IPS-NIHi7 (cell line): ENCODE measurements around the gene CLEC2B.

Source experiments
- DNase-seq: peaks from one replicate; pipeline ENCODE4 v3.0.0; 2012; ENCODE audit warnings: mixed read lengths; ENCODE audit errors: extremely low spot score

The CLEC2B gene

DNA sequence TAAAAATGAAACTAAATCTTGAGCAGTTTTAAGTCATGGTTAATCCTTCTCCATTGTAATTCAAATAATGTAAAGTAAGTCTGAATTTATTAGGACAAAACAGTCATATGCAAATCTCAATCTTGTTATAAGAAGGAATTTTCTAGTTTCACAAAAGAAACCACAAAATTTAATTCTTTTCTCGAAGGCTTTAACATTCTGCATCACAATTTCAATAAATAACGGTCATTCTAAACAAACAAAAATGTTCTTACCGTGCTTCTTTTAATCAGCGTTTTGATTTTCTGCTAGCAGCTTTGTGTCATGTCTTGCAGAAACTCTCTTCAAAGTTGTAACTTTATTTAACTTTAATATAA lies 225 bp downstream of the CLEC2B start:
- no peak for DNase-seq

DNA sequence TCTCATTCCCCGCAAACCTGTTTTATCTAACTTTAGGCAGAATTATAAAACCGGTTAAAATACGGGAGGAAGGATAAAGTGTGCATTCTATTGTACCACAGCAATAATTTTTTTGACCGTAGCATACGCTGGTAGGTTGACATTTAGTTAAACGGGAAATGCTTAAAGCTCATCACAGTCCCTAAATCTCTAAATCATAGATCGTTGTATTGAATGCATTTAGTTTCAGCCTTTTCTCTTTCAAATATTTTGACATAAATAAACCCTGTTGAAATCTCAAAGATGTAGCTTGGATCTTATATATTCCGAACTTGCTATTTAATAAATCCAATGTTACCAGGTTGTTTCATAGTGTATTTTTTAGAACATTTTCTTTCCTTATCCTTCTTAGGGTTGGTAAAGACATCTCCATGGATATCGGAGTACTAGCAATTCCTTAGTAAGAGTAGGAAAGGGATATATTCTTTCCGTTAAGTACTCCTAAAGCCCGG lies 798 bp downstream of the CLEC2B start:
- DNase-seq = no peak

DNA sequence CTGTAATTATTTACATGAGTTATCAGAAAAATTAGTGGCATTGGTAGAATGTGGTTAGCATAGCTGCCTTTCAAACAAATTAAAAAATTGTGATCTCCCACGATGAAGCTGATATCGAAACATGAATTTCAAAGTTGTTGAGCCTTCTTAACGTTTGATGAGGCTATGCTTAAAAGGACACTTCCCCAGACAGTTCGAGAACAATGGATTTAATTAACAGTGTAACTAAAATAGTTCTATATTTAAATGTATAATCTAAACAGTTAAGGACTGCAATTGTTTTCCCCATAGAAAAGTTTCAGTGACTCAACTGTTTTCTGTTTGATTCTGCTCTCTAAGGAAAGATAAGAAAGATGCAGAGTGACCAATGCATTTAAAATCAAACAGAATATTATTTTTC lies 1.6 kb downstream of the CLEC2B start:
- DNase-seq = no peak

DNA sequence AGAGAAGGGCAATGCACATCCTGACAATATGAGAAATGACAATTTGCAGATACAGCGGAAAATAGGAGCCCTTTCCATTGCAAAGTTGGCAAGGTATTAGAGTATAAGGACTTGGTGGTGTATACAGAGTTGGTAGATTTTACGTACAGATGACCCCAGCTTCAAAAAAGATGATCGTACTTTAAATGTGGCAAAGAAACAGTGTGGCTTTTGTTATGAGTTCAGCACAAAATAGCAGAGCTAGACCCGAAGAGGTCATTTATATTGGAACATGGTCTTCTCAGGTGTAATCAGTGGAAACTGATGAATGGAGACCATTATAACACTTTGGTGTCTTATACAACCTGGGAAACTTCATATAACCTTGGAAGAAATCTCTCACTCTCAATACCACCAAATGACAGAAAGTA lies 2.3 kb downstream of the CLEC2B start:
- DNase-seq = no peak

DNA sequence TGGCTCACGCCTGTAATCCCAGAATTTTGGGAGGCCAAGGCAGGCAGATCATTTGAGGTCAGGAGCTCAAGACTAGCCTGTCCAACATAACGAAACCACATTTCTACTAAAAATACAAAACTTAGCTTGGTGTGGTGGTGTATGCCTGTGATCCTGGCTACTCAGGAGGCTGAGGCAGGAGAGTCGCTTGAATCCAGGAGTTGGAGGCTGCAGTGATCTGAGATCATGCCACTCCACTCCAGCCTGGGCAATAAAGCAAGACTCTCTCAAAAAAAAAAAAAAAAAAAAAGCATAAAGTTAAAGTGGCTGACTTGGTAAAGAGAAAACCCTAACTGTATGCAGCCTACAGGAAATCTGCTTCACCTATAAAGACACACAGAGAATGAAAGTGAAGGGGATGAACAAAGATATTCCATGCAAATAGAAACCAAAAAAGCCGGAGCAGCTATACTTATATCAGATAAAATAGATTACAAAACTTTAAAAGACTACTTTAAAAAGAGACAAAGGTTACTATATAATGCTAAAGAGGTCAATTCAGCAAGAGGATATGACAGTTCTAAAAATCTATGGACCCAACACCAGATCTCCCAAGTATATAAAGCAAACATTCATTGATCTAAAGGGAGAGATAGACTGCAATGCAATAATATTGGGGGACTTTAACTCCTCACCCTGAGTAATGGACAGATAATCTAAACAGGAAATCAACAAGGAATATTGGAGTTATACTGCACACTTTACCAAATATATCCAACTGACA lies 4.1 kb downstream of the CLEC2B start:
- no peak for DNase-seq

DNA sequence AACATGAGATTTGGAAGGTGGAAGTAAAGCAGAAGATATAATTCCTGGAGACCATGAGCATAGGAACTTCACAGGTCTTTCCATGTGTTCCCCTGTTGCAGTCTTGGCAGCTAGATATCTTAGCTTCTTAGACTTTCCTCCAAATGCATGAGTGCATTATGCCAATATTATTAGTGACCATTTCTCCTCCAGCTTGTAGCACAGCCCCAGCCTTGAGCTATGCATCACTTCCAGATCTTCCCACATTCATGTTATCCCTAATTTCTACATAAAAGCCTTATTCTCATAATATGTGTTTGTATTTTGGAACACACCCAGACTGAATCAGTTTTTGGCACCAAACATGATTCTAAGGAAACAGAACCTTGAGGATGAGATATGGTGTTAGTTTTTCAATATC lies 11.0 kb downstream of the CLEC2B start:
- no peak for DNase-seq

DNA sequence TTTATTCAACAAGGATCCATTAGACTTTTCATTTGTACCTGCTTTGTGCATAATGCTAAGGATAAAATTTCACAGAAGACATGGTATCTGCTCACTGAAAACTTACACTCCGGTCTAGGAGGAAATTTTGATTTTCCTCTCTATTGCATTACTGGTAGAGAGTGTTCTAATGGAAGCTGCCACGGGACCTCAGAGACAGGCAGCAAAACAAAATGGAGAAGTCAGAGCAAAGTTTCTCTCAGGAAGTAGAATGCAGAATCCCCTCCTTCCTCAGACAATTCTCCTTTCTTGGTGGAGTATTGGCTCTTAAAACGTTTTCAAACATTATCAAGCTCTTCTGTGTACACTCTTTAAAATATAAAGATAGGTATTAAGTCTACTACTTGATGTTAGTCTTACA lies 12.3 kb downstream of the CLEC2B start:
- no peak for DNase-seq

DNA sequence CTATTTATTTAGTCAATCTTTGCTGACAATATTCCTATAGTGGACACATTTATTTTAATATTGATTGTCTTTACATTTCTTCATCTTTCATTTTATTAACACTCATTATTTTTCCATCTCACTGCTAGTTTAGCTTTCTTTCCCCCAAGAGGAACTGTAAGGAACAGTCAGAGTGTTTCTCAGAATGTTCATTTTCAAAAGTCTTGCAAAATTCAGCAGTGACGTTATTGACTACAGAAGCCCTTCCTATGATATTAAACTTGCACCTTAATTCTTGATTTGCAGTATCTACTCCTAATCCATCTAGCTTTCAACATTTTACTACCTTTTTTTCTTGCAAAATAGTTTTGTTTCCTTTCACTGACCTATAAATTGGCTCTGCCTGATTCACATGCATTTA lies 13.0 kb downstream of the CLEC2B start:
- DNase-seq = no peak

DNA sequence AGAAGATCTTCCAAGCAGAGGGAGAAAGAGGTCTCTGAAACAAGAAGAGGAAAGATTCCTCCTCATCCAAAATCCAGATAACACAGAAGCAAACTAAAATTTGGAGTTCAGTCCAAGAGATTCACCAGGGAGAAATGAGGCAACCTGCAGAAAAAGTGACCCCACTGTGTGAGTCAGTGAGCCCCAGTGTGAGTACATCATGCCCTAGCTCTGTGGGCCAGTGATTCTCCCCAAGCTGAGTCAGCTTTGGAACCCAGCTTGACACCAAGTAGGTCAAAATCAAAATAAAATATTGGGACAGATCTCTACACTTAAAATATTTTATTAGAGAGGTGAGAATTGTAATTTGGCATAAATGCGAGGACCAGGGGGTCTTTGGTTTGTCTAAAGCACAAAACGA lies 17.2 kb downstream of the CLEC2B start:
- no peak for DNase-seq

DNA sequence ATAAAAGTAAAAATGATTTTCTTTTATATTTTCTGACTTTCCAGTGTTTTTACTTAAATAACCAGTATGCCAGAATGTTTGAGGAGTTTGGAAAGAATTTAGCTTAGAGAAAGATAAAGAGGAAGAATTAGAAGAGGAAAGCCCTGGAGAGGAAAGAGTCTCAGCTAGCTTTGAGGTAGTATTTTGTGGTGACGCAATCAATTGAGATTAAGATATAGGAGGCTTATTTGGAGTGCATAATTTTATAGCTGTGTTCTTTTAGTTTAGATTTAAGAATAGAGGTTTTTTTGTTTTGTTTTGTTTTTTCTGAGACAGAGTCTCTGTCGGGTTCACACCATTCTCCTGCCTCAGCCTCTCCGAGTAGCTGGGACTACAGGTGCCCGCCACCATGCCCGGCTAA lies 18.1 kb downstream of the CLEC2B start:
- DNase-seq = no peak

DNA sequence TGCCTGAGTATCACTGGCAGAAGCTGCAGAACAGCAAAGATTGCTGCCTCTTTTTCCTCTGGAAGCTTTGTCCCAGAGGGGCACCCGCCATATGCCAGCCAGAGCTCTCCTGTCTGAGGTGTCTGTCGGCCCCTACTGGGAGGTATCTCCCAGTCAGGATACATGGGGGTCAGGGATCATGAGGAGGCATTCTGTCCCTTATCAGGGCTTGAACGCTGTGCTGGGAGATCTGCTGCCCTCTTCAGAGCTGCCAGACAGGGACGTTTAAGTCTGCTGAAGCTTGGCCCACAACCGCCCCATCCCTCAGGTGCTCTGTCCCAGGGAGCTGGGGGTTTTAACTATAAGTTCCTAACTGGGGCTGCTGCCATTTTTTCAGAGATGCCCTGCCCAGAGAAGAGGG lies 20.3 kb downstream of the CLEC2B start:
- no peak for DNase-seq

DNA sequence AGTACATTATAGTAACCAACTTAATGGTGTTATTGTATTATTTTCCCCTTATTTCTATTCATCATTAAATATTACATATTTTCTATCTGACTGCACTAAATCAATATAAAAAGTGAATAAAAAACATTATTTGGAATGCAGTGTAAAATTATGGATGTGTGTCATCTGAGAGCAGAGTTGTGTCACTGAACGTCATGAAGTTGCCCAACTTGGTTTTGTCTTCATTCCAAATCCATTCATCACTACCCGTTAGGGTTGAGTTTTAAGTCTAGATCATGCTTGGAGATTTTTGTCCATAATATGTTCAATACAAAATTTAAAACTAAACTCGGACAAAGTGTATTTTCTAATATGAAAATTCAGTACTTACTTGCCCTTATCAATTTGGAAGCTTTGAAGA lies 25.7 kb downstream of the CLEC2B start:
- no peak for DNase-seq

DNA sequence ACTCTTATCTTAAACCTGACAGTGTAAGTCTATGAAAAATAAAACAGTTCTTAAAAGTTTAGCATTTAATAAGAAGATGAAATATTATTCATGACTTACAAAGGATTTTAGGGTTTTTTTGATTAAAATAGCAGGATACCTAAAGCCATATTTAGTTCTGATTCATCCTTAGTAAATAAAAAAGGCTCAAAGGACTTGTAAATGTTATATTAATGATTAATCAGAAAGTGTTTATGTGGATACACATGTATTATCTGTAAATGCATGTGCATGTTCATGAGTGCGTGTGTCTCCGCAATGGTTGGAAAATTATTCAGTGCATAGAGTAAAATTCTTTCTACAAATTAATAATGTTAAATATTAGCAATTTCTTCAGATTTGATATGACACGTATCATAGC lies 37.4 kb downstream of the CLEC2B start:
- DNase-seq = no peak

DNA sequence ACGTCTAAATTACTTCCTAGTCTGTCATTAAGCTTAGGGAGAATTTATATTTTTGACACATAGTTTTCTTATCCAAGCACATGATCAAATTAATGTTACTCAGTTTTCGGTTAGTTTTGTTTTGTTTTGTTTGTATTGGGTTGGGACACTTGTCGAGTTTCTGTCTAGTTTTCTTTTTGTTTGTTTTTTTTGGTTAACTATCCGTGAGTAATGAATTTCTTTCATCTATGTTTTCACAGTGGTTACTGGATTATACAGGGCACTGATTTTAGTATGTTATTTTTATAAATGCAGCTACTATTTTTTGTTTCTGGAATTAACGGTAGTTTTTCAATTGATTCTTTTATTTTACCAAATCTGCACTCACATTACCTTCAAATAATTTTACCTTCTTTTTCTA lies 39.2 kb downstream of the CLEC2B start:
- DNase-seq = no peak

DNA sequence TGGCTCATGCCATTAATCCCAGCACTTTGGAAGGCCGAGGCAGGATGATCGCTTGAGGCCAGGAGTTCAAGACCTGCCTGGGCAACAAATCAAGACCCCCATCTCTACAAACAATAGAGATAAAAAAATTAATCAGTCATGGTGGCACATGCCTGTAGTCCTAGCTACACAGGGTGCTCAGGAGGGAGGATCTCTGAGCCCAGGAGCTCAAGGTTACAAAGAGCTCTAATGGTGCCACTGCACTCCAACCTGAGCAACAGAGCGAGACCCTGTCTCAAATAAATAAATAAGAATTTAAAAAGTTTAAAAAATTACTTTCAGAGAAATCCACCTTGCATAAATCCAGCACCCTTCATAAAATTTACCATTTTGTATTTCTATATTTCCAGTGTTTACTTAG lies 39.7 kb downstream of the CLEC2B start:
- no peak for DNase-seq

DNA sequence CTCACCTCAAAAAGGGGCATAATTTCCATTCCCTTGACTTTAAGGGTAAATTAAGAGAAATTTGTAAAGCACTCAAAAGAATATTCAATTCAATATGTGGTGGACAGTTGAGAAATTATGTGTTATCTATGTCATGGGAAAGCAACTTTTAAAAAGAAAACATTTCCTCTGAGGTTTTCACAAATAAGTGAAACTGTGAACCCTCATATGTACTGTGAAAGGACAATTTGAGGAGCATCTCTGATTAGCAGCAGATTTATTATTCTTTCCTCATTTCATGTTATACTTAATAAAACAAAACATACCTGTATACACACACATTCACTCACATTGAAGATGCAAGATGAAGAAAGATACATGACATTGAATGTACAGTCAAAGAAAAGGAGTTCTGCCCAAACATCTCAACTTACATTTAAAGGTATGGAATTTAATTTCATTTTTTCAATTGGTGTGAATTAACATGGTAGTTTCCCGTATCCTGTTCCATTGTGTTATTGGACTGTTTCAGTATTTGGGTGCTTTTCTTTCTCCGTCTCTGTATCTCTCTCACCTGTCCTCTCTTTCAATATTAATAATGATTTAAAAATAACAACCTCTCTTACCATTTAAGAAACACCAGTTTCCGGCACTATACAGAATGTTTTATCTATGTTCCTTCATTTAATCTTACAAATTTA lies 41.8 kb downstream of the CLEC2B start, which contains the start of gene KLRF1:
Gene KLRF1 (plus strand): TSS at position 273 of the 680 bp plus-strand sequence. CDS start 64 bp downstream, at position 337.
- DNase-seq = no peak

DNA sequence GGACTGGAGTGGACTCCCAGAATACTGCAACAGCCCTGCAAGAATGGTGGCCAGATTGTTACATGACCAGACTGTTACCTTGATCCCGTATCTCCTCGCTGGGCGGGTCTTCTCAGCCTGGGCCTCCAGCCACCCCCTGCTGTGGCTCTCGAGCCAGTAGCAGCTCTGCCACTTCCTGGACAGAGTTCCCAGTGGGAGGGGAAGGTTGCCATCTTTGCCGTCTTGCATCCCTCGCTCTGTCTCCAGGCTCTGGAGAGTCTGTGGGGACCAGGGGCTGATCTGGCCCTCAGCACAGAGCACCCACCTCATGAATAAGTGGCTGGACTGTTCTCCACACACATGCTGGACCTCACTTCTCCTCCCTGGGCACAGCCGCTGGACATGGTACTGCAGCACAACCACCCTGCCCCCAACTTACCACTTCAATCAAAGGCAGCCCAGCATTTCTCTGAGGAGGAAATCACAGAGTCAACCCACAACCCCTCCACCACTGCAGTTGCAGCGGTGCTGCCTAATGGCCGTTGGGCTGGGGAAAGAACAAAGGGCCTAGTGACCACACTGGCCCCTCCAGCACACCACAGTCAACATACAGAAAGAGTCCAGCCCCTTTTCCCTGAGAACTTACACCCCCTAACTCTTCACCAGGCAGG lies 48.7 kb downstream of the CLEC2B start:
- no peak for DNase-seq

DNA sequence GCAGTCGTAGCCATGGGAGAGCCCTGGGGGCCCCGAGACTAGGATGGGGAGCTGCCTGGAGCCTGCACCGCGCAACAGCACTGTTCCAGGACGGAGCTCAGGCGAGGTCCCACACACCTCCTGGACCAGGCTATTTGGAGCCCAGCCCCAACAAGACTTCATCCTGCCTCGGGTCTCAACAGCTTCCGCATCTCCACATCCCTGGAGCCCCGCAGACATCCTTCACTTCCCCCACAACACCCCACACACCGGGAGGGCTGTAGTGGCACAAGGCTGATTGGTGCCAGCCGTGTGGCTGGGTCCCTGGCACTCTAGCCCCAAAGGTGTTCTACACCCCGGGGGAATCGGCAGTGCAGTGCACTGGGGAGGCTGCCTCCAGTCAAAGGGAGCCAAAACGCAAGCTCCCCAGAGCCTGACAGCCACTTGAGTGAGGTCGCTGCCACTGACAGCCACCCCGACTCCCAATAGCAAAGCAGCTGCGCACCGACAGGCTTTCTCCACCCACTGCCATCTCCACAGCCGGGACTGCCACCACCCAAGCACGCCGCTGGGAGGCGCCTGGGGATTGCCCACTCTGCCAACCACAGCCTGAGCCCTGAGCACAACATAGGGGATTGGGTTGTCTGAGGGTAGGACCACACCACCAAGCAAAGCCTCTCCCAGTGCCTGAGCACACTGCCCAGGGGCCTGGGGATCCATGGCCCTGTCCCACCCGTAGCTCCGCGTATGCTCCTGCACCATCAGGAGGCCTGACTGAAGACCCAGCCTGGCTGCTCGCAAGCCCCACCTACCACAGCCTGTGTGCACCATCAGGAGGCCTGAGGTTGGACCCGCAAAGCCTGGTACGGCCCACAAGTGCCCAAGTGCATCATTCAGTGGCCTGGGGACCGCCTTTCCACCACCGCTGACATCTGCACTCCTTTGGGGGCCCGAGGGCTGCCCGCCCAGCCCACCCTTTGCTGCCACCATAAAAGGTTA lies 55.0 kb downstream of the CLEC2B start:
- DNase-seq = peak; percentile 94

DNA sequence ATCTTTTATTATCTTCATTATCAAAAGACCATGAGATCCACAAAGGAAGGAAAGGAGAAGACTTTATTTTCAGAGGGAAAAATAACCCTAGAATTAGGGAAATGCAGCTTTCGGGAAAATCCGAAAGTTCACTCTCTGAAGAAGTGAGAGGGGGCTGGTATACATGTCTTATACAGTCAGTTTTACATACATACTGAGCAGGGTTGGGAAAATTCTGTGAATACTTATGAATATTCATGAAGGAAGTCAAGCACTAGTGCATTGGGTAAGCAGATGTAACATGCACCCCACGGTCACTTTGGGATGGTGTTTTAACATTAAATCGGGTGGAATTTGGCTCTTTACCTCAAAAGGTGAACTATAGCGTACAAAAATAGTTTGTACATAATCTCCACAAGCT lies 57.5 kb downstream of the CLEC2B start:
- DNase-seq = no peak

DNA sequence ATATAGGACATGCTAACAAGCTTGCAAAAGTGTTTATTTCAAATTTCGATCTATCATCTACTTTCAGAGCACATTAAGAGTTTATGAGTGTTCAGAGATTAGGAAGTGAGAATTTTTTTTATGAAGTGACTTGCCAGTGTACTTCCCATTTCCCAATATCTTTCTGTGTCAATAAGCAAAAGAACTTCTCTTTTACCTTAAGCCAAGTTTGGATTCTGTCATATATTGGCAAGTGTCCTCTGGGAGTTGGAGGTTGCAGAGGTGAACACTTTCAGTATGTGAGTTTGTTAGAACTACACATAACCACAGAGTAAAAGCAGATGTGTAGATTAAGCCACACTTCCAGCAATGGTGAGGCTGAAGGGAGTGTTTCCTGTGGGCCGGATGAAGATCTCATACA lies 58.5 kb downstream of the CLEC2B start:
- DNase-seq = no peak

DNA sequence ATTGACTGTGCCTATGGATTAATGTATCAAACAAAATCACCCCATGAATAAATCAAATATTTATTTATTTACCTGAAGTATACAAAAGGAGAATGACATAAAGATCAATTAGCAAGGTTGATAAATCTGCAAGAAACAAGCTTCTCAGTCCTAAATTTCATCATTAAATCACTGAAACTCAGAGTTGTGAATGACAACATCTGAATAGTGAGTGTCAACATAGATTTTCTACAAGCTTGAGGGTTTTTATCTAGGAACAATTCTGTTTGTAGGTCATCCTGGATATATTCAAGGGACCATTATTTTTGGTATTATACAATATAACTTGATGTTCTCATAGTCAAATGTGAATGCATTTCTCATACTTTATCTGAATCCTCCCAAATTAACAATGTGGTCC lies 59.3 kb downstream of the CLEC2B start:
- DNase-seq = no peak

DNA sequence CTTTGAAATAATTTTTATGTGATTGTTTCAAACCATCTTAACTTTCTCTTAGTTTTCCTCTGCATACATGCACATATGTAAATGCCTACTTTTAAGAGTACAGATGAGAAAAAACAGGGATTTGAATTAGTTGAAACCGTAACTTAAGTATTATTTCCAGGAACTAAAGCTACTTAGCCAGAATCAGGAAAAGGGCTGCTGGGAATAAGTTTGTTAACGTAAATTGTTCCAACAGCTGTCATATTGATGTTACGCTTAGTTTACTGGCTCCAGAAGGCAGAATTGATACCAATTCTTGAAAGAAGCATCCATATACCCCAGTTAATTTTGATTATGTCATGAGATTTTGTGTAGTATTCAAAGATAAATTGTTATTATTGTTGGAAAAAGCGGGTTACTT lies 59.8 kb downstream of the CLEC2B start:
- DNase-seq = no peak
